Transverse colon (tissue), 4 donors: ENCODE results near the gene TPRG1L.

ENCODE experiments used
- CTCF ChIP-seq, 5 experiments: fragments of 200-600 bp in 3 of 5; fragments of 450-650 bp in 2 of 5; sonication (generic) in 3 of 5; IDR thresholded peaks; 1 replicate in 2 of 5; 2 replicates in 3 of 5; pipeline ENCODE4 v1.5.1; 2016 to 2017; ENCODE audit warnings: antibody characterized with exemption in 5 of 5, inconsistent platforms in 3 of 5, mild to moderate bottlenecking in 2 of 5, moderate library complexity in 1 of 5
- POLR2A ChIP-seq: fragments of 450-650 bp; IDR thresholded peaks from one replicate; pipeline ENCODE4 v1.6.1; 2016; ENCODE audit warnings: antibody characterized with exemption, mild to moderate bottlenecking, moderate library complexity
- POLR2AphosphoS5 ChIP-seq, 3 donors: sonication (generic); formaldehyde crosslinking; IDR thresholded peaks; one replicate each; pipeline ENCODE4 v1.6.1; 2016; ENCODE audit warnings: antibody characterized with exemption in 3 of 3

DNA sequence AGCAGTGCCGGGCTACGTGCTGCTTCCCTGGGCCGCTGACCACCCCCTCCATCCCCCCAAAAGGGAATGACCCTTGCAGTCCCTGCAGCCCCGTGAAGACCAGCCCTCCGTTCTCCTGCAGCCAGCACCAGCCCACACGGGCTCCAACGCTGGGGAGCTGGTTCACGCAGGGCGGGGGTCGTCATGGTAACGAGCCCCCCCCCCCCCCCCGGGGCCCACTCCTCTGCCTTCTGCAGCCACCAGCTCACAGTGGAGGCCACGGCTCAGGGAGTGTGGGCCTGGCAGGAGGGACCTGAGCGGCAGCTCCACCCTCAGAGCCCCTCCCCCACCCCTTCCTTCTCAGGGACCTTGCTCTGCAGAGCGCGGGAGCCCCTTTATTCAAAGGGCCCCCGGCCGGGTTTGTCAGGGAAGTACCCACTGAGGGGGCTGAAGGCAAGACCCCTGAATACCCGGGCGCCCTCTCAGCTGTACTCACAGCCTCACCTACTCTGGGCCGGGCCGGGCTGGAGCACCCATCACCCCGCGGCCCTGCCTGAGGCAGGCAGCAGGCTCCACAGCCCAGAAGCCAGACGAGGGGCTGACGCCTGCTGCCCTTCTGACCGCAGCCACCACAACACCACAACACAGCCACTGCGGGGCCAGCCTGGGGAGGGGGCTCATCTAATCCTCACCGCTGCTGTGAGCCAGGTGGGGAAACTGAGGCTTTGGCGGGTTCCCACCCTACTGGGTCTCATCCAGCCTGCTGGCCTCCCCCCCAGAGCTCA, 26.1 kb upstream of the TPRG1L start:
- no peak for TF ChIP-seq CTCF (IDR thresholded peaks at IDR 0.05)
- no peak for TF ChIP-seq POLR2AphosphoS5 (IDR thresholded peaks at IDR 0.05)
- no peak for TF ChIP-seq POLR2A
